GM12801 (cell line): ENCODE data around the gene CNGB1.

Source experiments
- CTCF ChIP-seq: IDR thresholded peaks from one replicate; pipeline ENCODE4 v1.5.1; 2011; ENCODE audit warnings: control low read depth; ENCODE audit not compliant: insufficient read length; ENCODE audit errors: extremely low read depth

Gene CNGB1

GRCh38 chr16:57970970-57971369, at the start of gene CNGB1:
TSS of gene CNGB1 (minus strand) at chr16:57971128. CDS start at chr16:57967286, 3,842 bp downstream.
- no peak for TF ChIP-seq CTCF

DNA sequence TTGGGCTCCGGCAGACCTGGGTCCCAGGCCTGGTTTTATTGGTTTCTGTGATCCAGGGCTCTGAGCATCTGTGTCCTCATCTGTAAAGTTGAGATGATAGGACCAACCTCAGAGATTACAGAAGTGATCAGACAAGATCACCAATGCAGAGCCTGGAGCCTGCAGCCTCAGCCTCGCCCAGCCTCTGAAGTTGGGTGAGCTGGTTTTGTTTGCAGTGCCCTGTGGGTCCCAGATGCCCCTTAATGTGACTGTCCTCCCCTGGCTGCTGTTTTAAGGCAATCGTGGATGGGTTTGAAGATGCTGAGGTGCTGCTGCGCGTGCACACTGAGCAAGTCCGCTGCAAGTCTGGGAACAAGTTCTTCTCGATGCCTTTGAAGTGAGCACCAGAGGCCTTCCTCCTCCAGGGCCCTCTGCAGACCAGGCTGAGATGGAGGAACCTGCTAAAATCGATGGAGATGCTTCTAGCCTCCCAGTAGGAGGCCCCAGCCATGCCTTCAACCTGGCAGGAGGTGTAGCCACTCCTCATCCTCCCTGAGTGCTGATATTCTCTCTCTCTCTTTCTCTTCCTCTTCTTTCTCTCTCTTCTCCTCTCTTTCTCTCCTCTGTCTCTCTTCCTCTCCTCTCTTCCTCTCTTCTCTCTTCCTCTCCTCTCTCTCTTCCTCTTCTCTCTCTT, 49.1 kb upstream of the CNGB1 start:
- no peak for TF ChIP-seq CTCF

DNA sequence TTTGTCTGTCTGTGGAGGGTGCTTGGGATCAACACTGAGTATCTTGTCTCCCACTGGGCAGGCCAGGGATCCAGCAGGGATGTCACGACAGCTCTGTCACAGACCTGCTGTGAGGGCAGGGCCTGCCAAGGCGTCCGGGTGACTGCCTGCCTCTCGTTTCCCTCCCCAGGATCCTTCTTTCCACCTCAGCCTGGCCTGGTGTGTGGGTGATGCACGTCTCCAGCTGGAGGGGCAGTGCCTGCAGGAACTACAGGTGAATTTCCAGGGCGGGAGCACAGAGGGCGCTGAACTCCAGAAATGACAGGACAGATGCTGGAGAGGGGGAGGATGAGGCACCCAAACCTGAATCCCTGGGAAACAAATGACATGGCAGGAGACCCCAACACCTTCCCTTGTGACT, 47.9 kb upstream of the CNGB1 start:
- TF ChIP-seq CTCF = no peak

- no peak for TF ChIP-seq CTCF
Observed at GRCh38 chr16:58016840-58017446, 46.0 kb upstream of the CNGB1 start.

DNA sequence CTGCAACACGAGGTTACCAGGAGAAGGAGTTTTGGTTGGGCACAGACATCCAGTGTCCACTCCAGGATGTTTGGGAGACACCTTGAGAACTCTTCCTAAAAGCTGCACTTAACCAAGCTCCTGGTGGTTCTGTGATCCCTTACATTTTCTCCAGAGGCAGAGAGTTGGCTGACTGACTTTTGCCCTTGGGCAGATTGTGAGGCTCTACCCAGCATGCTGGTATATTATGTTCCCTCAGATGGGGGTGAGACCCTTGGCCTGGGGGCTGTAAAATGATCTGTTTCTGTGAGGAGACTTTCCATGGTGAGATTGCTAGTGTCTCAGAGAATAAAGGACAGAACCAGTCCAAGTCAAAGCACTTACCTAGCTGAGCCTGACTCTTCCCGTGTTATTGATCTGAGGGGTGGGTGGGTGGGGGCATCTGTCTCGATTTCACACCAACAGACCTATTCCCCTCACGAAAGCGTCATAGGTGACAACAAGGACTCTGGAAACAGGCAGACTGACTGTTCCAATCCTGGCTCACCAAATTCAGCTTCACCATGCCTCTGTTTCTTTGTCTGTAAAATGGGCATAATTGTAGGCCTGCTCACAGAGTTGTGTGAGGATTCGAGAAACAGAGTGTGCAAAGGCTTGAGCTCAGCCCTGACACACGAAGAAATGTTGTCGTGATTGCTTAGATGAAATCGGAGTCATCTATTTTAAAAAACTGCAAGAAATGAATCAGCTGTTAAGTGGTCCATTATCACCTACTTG, 42.5 kb upstream of the CNGB1 start:
- TF ChIP-seq CTCF = no peak

GRCh38 chr16:58012481-58012880, 41.6 kb upstream of the CNGB1 start:
- no peak for TF ChIP-seq CTCF

DNA sequence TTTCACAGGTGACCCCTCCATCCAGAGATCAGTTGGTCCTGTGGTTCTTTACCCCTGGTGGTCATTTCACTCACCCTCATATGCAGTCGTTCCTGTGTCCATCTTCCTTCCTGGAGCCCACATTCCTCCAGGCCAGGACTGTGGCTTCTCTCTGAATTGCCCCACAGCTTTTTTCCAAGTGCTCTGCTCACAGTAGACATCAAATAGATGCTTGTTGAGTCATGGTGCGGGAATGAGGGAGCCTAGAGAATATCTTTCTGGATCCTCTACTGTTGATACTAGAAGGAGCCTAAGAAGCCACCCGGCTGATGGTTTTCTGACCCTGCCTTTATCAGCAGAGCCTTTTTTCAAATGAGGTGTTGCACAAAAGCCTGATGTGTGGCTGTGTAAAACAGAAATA, 40.7 kb upstream of the CNGB1 start:
- no peak for TF ChIP-seq CTCF
